IPS DF 19.7 (cell line): ENCODE results near the gene ALPL.
"Not testable (repeated sequence)": the region's sequence is repeated elsewhere in the genome, so short reads cannot be mapped to it uniquely, and the experiment has no call there.

ENCODE experiments used
- DNase-seq: peaks from one replicate; pipeline ENCODE4 v3.0.0-alpha.2; 2013; ENCODE audit warnings: low read depth, low spot score

The ALPL gene

GRCh38 chr1:21509351-21510112 lies at the start of gene ALPL:
Gene ALPL, plus strand, starts transcription at chr1:21509423. Its CDS starts 44,659 bp downstream, at chr1:21554082.
- no peak for DNase-seq

GRCh38 chr1:21465127-21465526 lies 44.1 kb upstream of the ALPL start:
- DNase-seq: not testable (repeated sequence)

GRCh38 chr1:21467946-21468345 lies 41.3 kb upstream of the ALPL start:
- not testable (repeated sequence) for DNase-seq

GRCh38 chr1:21468599-21468998 lies 40.6 kb upstream of the ALPL start:
- peak; percentile 40 for DNase-seq

GRCh38 chr1:21469581-21469980 lies 39.6 kb upstream of the ALPL start:
- DNase-seq: no peak

GRCh38 chr1:21472861-21473260 lies 36.4 kb upstream of the ALPL start:
- DNase-seq: no peak

- DNase-seq: no peak
These were observed 30.9 kb upstream of the ALPL start for GRCh38 chr1:21478356-21478755.

GRCh38 chr1:21483881-21484280 lies 25.3 kb upstream of the ALPL start:
- not testable (repeated sequence) for DNase-seq

- DNase-seq: no peak
These were observed 20.1 kb upstream of the ALPL start for GRCh38 chr1:21489146-21489545.

GRCh38 chr1:21490774-21491487 lies 18.3 kb upstream of the ALPL start:
- no peak for DNase-seq

GRCh38 chr1:21491488-21492355 lies 17.5 kb upstream of the ALPL start:
- DNase-seq: no peak

- no peak for DNase-seq
These were observed 16.9 kb upstream of the ALPL start for GRCh38 chr1:21492356-21492625.

- no peak for DNase-seq
These were observed 15.0 kb upstream of the ALPL start for GRCh38 chr1:21494196-21494595.

- no peak for DNase-seq
These were observed 13.9 kb upstream of the ALPL start for GRCh38 chr1:21495225-21495820.

- DNase-seq: no peak
These were observed 13.2 kb upstream of the ALPL start for GRCh38 chr1:21496063-21496462.

GRCh38 chr1:21496886-21497285 lies 12.3 kb upstream of the ALPL start:
- DNase-seq: no peak

GRCh38 chr1:21497466-21498061 lies 11.7 kb upstream of the ALPL start:
- no peak for DNase-seq

GRCh38 chr1:21499283-21499950 lies 9.8 kb upstream of the ALPL start:
- DNase-seq: no peak

- no peak for DNase-seq
These were observed 5.4 kb upstream of the ALPL start for GRCh38 chr1:21503706-21504377.

- DNase-seq: no peak
These were observed 2.4 kb upstream of the ALPL start for GRCh38 chr1:21506804-21507203.
